ENCODE measurements around the gene NFIA. TPM values are rescaled to one million over a fixed set of nuclear protein-coding genes. Genes with fewer than 3 reads are reported as not detected.

NFIA gene
- polyA plus RNA-seq, 4 donors = 1.6 to 9.7 (median 4.9) TPM

DNA sequence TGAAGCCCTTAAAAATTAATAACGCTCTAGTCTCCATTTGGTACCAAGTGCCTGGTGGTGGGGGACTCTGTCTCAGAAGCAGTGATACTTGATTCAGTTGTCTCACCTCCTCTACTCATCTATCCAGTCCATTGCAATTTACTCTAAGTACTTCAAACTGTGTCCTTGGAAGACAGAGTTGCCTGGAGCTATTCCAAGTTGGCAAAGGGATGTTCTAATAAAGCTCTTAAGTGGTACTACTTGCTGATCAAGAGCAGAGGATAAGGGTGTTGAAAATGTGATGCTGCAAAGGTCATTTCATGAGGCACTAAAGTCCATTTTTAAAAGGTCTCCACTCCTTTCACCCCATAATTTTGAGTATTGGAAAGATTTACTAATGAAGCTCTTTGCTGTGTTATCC, 142.2 kb downstream of the NFIA start:
- peak overlapping the region in 1 of 3 donors; percentile 24 for H3K27ac ChIP-seq (ENCODE audit: low read depth in 1 of 3, low read length in 2 of 3)
- DNase-seq = peak in 1 of 2 donors; percentile 6
- 62 to 88% (median 80%) methylated on average over 1 of the region's 1 CpG for WGBS, 3 donors

DNA sequence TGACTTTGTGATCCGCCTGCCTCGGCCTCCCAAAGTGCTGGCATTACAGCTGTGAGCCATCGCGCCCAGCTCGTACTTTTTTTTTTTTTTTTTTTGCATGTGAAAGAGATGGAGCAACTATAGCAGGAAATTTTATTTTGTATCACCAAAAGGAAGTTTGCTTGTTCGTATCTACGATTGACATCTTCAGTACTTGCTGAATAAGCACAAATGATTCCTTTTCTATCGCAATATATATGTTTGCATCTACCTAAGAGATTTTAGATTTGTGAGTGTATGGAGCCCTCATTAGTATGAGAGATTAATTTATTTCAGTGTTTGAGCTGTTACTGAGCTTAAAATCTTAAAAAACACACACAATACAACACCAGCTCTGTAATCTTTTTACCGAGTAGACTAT, 143.1 kb downstream of the NFIA start:
- Histone ChIP-seq H3K4me3 (ENCODE audit: low read depth in 1 of 3, low read length in 3 of 3) (no peak overlapping the region), H3K27me3 (ENCODE audit: control insufficient read depth in 3 of 3, insufficient read depth in 3 of 3, low read length in 3 of 3) (no peaks in the 10 kb centered on the region), H3K27ac (ENCODE audit: low read depth in 1 of 3, low read length in 2 of 3) (no peak overlapping the region), H3K36me3 (ENCODE audit: control insufficient read depth in 3 of 3, insufficient read depth in 2 of 3, low read depth in 1 of 3, low read length in 3 of 3) (no peaks in the 10 kb centered on the region), H3K4me1 (ENCODE audit: control insufficient read depth in 3 of 3, insufficient read depth in 2 of 3, low read depth in 1 of 3, low read length in 2 of 3) (no peaks in the 10 kb centered on the region), H3K9me3 (ENCODE audit: control insufficient read depth in 2 of 2, insufficient read depth in 1 of 2, low read depth in 1 of 2, low read length in 1 of 2) (no peaks in the 10 kb centered on the region)
- DNase-seq = no peak
- 94 to 98% (median 96%) methylated on average over 9 of the region's 9 CpGs for WGBS, 3 donors
- FAIRE-seq = no peak

More for the DNA sequence above, 142.2 kb downstream of the NFIA start:
- Histone ChIP-seq H3K4me3 (ENCODE audit: low read depth in 1 of 3, low read length in 3 of 3) (no peak overlapping the region), H3K27me3 (ENCODE audit: control insufficient read depth in 3 of 3, insufficient read depth in 3 of 3, low read length in 3 of 3) (no peaks in the 10 kb centered on the region), H3K36me3 (ENCODE audit: control insufficient read depth in 3 of 3, insufficient read depth in 2 of 3, low read depth in 1 of 3, low read length in 3 of 3) (no peaks in the 10 kb centered on the region), H3K4me1 (ENCODE audit: control insufficient read depth in 3 of 3, insufficient read depth in 2 of 3, low read depth in 1 of 3, low read length in 2 of 3) (no peaks in the 10 kb centered on the region), H3K9me3 (ENCODE audit: control insufficient read depth in 2 of 2, insufficient read depth in 1 of 2, low read depth in 1 of 2, low read length in 1 of 2) (no peaks in the 10 kb centered on the region)
- FAIRE-seq = no peak

DNA sequence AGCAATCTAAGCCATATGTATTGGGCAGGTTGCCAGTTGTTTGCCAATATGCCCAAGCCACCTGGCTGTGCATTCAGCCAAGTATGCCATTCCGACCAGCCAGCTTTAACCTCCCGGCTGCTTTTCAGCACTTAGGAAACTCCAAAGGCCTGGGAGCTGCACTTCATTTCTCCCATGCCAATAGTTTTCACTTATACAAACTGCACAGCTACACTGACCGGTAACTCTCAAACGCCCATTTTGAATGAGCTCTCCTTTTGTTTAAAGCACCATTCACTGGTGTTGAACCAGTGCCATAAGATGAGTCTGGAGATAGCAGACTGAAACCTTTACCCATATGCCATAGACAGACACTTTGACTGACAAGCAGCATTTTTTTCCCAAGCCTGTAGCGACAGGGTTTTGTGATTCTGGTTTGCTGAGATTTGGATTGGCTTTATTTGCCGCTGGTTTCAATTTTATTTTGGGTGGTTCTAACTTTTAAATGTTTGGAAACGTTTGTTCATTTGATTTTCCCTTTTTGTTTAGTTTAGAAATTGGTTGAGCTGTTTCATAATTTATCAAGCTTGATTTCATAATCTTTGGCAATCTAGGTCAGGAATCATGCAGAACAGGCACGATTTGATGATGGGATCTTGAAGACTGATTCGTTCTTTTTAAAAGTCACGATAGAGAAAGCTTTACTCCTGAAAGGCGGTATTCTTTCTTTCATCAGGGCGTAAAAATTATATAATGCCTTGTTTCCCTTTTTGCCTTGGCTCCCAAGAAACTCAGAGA, 144.6 kb downstream of the NFIA start:
- Histone ChIP-seq H3K9me3 (ENCODE audit: control insufficient read depth in 2 of 2, insufficient read depth in 1 of 2, low read depth in 1 of 2, low read length in 1 of 2) (no peaks in the 10 kb centered on the region), H3K27ac (ENCODE audit: low read depth in 1 of 3, low read length in 2 of 3) (peak overlapping the region in 1 of 3 donors; percentile 27), H3K27me3 (ENCODE audit: control insufficient read depth in 3 of 3, insufficient read depth in 3 of 3, low read length in 3 of 3) (no peaks in the 10 kb centered on the region), H3K36me3 (ENCODE audit: control insufficient read depth in 3 of 3, insufficient read depth in 2 of 3, low read depth in 1 of 3, low read length in 3 of 3) (no peaks in the 10 kb centered on the region), H3K4me1 (ENCODE audit: control insufficient read depth in 3 of 3, insufficient read depth in 2 of 3, low read depth in 1 of 3, low read length in 2 of 3) (peaks cover 0 to 3% (median 0%) of the 10 kb centered on the region in 3 donors), H3K4me3 (ENCODE audit: low read depth in 1 of 3, low read length in 3 of 3) (no peak overlapping the region)
- 63 to 68% (median 66%) methylated on average over 12 of the region's 12 CpGs for WGBS, 3 donors
- FAIRE-seq (no peak), DNase-seq (peak in 1 of 2 donors; percentile 64)

DNA sequence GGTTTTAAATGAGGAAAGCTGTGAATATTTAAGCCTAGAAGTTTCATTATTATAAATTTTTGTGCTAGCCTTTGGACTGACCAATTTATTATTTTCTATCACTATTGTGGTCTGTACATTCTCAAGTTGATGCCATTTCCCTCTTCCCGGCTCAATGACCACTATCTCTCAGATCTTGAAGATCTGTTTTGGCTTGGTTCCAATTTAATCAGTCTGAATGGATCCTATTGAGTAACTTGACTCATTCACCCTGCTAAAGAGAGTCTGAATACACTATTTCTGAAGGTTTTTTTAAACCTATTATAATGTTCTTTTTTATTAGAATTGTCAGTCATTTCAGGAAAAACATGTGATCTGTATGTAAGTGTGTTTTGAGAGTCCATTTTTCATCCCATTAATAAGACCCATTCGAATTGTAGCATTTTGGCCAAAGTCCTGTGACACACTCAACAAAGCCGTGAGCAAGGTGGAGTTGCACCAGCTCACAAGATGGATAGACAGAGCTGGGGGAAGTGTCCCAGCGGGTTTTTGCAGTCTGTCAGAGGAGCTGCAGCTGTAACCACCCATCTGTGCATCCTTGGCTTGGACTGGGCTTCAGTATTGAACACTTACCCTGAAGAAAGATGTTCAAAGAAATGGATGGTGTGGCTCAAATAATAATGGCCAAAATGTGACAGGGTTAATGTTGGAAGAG, 145.6 kb downstream of the NFIA start:
- no peaks in the 10 kb centered on the region for H3K36me3 ChIP-seq (ENCODE audit: control insufficient read depth in 3 of 3, insufficient read depth in 2 of 3, low read depth in 1 of 3, low read length in 3 of 3)
- H3K27me3 ChIP-seq (ENCODE audit: control insufficient read depth in 3 of 3, insufficient read depth in 3 of 3, low read length in 3 of 3) = no peaks in the 10 kb centered on the region
- H3K27ac ChIP-seq (ENCODE audit: low read depth in 1 of 3, low read length in 2 of 3) = no peak overlapping the region
- DNase-seq = no peak
- peaks cover 0 to 3% (median 3%) of the 10 kb centered on the region in 3 donors for H3K4me1 ChIP-seq (ENCODE audit: control insufficient read depth in 3 of 3, insufficient read depth in 2 of 3, low read depth in 1 of 3, low read length in 2 of 3)
- WGBS, 3 donors = 66 to 73% (median 72%) methylated on average over 4 of the region's 4 CpGs
- H3K9me3 ChIP-seq (ENCODE audit: control insufficient read depth in 2 of 2, insufficient read depth in 1 of 2, low read depth in 1 of 2, low read length in 1 of 2) = no peaks in the 10 kb centered on the region
- H3K4me3 ChIP-seq (ENCODE audit: low read depth in 1 of 3, low read length in 3 of 3) = no peak overlapping the region
- no peak for FAIRE-seq

GRCh38 chr1:61230523-61230922, 148.2 kb downstream of the NFIA start:
- H3K36me3 ChIP-seq (ENCODE audit: control insufficient read depth in 3 of 3, insufficient read depth in 2 of 3, low read depth in 1 of 3, low read length in 3 of 3) = no peaks in the 10 kb centered on the region
- H3K4me3 ChIP-seq (ENCODE audit: low read depth in 1 of 3, low read length in 3 of 3) = no peak overlapping the region
- DNase-seq (peak; percentile 77 to 85), FAIRE-seq (no peak)
- no peak overlapping the region for H3K27ac ChIP-seq (ENCODE audit: low read depth in 1 of 3, low read length in 2 of 3)
- no peaks in the 10 kb centered on the region for H3K9me3 ChIP-seq (ENCODE audit: control insufficient read depth in 2 of 2, insufficient read depth in 1 of 2, low read depth in 1 of 2, low read length in 1 of 2)
- 18 to 65% (median 46%) methylated on average over 3 of the region's 3 CpGs for WGBS, 3 donors
- peaks cover 0 to 3% (median 3%) of the 10 kb centered on the region in 3 donors for H3K4me1 ChIP-seq (ENCODE audit: control insufficient read depth in 3 of 3, insufficient read depth in 2 of 3, low read depth in 1 of 3, low read length in 2 of 3)
- H3K27me3 ChIP-seq (ENCODE audit: control insufficient read depth in 3 of 3, insufficient read depth in 3 of 3, low read length in 3 of 3) = no peaks in the 10 kb centered on the region

DNA sequence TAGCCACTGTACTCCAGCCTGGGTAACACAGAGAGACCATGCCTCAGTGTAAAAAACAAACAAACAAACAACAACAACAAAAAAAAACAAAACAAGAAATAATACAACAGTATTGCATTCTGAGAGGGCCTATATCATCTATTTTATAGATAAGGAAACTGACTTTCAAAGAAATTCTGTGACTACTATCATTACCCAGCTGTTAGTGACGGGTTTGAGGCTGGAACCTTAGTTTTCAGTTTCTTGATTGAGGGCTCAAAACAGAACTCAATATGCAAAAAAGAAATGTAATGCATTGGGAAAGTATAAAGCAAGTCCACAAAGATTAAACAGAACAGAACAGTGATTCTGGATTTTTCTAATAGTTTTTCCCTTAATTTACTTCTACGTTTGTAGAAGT, 149.4 kb downstream of the NFIA start:
- peaks cover 0 to 3% (median 3%) of the 10 kb centered on the region in 3 donors for H3K4me1 ChIP-seq (ENCODE audit: control insufficient read depth in 3 of 3, insufficient read depth in 2 of 3, low read depth in 1 of 3, low read length in 2 of 3)
- DNase-seq = no peak
- no peaks in the 10 kb centered on the region for H3K36me3 ChIP-seq (ENCODE audit: control insufficient read depth in 3 of 3, insufficient read depth in 2 of 3, low read depth in 1 of 3, low read length in 3 of 3)
- WGBS, 3 donors = 82 to 94% (median 90%) methylated on average over 2 of the region's 2 CpGs
- no peak overlapping the region for H3K27ac ChIP-seq (ENCODE audit: low read depth in 1 of 3, low read length in 2 of 3)
- no peaks in the 10 kb centered on the region for H3K9me3 ChIP-seq (ENCODE audit: control insufficient read depth in 2 of 2, insufficient read depth in 1 of 2, low read depth in 1 of 2, low read length in 1 of 2)
- no peaks in the 10 kb centered on the region for H3K27me3 ChIP-seq (ENCODE audit: control insufficient read depth in 3 of 3, insufficient read depth in 3 of 3, low read length in 3 of 3)
- no peak for FAIRE-seq
- H3K4me3 ChIP-seq (ENCODE audit: low read depth in 1 of 3, low read length in 3 of 3) = no peak overlapping the region

GRCh38 chr1:61233121-61233660, 150.8 kb downstream of the NFIA start:
- Histone ChIP-seq H3K4me3 (ENCODE audit: low read depth in 1 of 3, low read length in 3 of 3) (no peak overlapping the region), H3K9me3 (ENCODE audit: control insufficient read depth in 2 of 2, insufficient read depth in 1 of 2, low read depth in 1 of 2, low read length in 1 of 2) (no peaks in the 10 kb centered on the region), H3K4me1 (ENCODE audit: control insufficient read depth in 3 of 3, insufficient read depth in 2 of 3, low read depth in 1 of 3, low read length in 2 of 3) (peaks cover 0 to 3% (median 3%) of the 10 kb centered on the region in 3 donors), H3K36me3 (ENCODE audit: control insufficient read depth in 3 of 3, insufficient read depth in 2 of 3, low read depth in 1 of 3, low read length in 3 of 3) (no peaks in the 10 kb centered on the region), H3K27ac (ENCODE audit: low read depth in 1 of 3, low read length in 2 of 3) (no peak overlapping the region), H3K27me3 (ENCODE audit: control insufficient read depth in 3 of 3, insufficient read depth in 3 of 3, low read length in 3 of 3) (no peaks in the 10 kb centered on the region)
- peak in 1 of 2 donors; percentile 38 for DNase-seq
- no peak for FAIRE-seq
- WGBS, 3 donors = 90 to 97% (median 91%) methylated on average over 6 of the region's 6 CpGs

GRCh38 chr1:61234587-61234919, 152.2 kb downstream of the NFIA start:
- Histone ChIP-seq H3K27ac (ENCODE audit: low read depth in 1 of 3, low read length in 2 of 3) (no peak overlapping the region), H3K4me1 (ENCODE audit: control insufficient read depth in 3 of 3, insufficient read depth in 2 of 3, low read depth in 1 of 3, low read length in 2 of 3) (peaks cover 0 to 3% (median 3%) of the 10 kb centered on the region in 3 donors), H3K36me3 (ENCODE audit: control insufficient read depth in 3 of 3, insufficient read depth in 2 of 3, low read depth in 1 of 3, low read length in 3 of 3) (no peaks in the 10 kb centered on the region), H3K27me3 (ENCODE audit: control insufficient read depth in 3 of 3, insufficient read depth in 3 of 3, low read length in 3 of 3) (no peaks in the 10 kb centered on the region), H3K4me3 (ENCODE audit: low read depth in 1 of 3, low read length in 3 of 3) (no peak overlapping the region), H3K9me3 (ENCODE audit: control insufficient read depth in 2 of 2, insufficient read depth in 1 of 2, low read depth in 1 of 2, low read length in 1 of 2) (no peaks in the 10 kb centered on the region)
- 85 to 93% (median 92%) methylated on average over 3 of the region's 3 CpGs for WGBS, 3 donors
- no peak for FAIRE-seq
- no peak for DNase-seq

All from small intestine (tissue), 7 donors.